RKO (cell line): Measurements from ENCODE around the gene PC.
"Not testable (repeated sequence)": the region's sequence is repeated elsewhere in the genome, so short reads cannot be mapped to it uniquely, and the experiment has no call there.

Experiments used
- DNase-seq: peaks from one replicate; pipeline ENCODE4 v3.0.0-alpha.2; 2016; ENCODE audit warnings: low spot score

Gene PC, protein sequence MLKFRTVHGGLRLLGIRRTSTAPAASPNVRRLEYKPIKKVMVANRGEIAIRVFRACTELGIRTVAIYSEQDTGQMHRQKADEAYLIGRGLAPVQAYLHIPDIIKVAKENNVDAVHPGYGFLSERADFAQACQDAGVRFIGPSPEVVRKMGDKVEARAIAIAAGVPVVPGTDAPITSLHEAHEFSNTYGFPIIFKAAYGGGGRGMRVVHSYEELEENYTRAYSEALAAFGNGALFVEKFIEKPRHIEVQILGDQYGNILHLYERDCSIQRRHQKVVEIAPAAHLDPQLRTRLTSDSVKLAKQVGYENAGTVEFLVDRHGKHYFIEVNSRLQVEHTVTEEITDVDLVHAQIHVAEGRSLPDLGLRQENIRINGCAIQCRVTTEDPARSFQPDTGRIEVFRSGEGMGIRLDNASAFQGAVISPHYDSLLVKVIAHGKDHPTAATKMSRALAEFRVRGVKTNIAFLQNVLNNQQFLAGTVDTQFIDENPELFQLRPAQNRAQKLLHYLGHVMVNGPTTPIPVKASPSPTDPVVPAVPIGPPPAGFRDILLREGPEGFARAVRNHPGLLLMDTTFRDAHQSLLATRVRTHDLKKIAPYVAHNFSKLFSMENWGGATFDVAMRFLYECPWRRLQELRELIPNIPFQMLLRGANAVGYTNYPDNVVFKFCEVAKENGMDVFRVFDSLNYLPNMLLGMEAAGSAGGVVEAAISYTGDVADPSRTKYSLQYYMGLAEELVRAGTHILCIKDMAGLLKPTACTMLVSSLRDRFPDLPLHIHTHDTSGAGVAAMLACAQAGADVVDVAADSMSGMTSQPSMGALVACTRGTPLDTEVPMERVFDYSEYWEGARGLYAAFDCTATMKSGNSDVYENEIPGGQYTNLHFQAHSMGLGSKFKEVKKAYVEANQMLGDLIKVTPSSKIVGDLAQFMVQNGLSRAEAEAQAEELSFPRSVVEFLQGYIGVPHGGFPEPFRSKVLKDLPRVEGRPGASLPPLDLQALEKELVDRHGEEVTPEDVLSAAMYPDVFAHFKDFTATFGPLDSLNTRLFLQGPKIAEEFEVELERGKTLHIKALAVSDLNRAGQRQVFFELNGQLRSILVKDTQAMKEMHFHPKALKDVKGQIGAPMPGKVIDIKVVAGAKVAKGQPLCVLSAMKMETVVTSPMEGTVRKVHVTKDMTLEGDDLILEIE

GRCh38 chr11:66958232-66958955, at the start of gene PC:
PC (minus strand) TSS chr11:66958383; CDS start chr11:66872159, 86,224 bp downstream.
- DNase-seq = peak; percentile 96

- DNase-seq = no peak
These were observed 48.9 kb upstream of the PC start for GRCh38 chr11:67007126-67007525.

DNA sequence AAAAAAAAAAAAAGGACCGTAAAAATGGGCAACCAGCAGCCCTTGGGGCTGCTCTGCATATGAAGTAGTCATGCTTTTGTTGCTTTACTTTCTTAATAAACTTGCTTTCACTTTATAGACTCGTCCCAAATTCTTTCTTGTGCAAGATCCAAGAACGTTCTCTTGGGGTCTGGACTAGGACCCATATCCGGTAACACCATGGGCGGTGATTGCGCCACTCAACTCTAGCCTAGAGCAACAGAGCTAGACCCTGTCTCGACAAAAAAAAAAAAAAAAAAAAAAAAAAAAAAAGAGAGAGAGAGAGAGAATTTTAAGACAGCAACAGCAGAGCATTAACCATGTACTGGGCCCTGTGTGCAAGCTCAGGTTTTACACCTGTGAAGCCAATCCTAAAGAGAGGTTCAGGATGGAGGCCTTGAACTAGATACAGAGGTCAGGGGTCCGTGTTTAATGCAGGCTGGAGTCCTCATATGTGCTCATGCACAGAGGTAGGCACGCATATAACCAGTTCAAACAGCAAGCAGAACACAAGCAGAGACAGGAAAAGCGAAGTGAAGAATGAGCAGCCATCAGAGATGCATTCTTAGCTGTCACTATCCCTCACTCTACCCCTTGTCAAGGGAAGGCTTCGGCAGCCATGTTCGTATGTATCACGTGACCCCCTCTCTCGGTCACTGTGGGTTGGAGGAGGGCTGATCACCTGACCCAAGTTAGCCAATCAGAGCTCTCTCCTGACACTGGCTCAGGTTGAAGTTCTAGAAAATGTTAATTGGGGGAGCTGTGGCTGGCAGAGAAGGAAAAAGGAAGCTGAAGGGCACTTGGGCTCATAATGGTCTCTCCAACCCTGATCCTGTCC, 48.1 kb upstream of the PC start:
- DNase-seq = peak; percentile 37

- DNase-seq = not testable (repeated sequence)
These were observed 47.0 kb upstream of the PC start for GRCh38 chr11:67005200-67005599.

GRCh38 chr11:67002921-67003411, 44.8 kb upstream of the PC start:
- DNase-seq = no peak

- DNase-seq = no peak
These were observed 44.2 kb upstream of the PC start for GRCh38 chr11:67002297-67002913.

- no peak for DNase-seq
These were observed 43.1 kb upstream of the PC start for GRCh38 chr11:67001332-67001731.

DNA sequence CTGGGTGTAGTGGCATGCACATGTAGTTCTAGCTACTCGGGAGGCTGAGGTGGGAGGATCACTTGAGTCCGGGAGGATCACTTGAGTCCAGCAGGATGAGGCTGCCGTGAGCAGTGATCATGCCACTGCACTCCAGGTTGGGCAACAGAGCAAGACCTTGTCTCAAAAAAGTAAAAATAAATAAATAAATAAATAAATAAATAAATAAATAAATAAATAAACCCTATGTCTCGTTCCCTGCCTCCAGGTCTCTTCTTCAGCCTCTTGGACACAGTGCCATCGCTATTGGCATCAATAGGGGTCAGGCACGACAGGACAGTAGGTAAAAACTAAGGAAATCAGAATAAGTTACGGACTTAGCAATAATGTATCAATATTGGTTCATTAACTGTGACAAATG, 41.4 kb upstream of the PC start:
- no peak for DNase-seq

DNA sequence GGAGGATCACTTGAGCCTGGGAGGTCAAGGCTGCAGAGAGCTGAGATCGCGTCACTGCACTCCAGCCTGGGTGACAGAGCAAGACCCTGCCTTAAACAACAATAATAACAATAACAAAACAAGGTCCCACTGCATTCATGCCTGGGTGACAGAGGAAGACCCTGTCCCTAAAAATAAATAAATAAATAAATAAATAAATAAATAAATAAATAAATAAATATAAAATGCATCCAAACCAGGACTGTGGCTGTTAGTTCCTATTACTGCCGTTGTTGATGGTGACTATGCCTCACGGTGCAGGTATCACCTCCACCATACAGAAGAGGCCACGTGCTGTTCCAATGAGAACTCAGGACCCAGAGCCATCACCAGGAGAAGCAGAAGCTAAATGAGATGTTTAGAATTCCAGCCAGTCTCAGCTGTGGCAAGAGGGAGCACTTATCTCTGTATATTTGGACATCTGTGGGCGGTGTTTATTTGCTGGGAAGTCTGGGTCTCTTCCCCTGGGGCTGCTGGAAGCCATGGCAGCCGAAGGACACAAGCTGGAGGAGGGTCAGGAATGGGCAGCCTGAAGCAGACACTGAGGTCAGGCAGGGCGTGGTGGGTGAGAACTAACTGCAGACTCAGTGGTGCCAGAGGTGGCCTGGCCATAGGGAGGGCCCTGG, 38.6 kb upstream of the PC start:
- no peak for DNase-seq

- no peak for DNase-seq
These were observed 33.9 kb upstream of the PC start for GRCh38 chr11:66992041-66992440.

- DNase-seq = not testable (repeated sequence)
These were observed 31.2 kb upstream of the PC start for GRCh38 chr11:66989360-66989759.

DNA sequence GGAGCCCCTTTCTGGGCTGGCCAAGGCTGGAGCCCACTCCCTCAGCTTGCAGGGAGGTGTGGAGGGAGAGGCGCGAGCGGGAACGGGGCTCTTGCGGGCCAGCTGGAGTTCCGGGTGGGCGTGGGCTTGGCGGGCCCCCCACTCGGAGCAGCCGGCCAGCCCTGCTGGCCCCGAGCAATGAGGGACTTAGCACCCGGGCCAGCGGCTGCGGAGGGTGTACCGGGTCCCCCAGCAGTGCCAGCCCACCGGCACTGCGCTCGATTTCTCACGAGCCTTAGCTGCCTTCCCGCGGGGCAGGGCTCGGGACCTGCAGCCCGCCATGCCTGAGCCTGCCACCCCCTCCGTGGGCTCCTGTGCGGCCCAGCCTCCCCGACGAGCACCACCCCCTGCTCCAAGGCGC, 30.6 kb upstream of the PC start:
- DNase-seq = not testable (repeated sequence)

- no peak for DNase-seq
These were observed 29.9 kb upstream of the PC start for GRCh38 chr11:66987924-66988637.

DNA sequence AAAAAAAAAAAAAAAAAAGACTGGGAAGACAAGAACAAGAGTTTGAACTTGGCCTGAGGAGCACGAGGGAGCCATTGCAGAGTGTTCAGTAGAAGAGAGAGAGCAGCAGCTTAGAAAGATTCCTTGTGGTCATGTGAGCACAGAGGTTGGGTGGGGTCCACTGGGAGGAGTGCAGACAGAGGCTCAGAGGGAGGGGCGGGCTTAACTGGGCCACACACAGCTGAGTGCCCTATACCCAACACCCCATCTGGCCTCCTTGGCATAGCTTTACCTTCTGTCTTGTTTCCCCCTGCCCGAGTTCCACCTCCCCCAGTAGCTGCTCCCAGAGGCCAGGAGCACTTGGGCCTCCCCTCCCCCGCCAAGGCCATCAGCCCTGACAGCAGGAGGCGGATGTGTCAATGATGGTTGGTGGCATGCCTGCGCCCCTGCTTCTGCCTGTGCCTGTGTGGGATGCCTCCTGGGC, 29.0 kb upstream of the PC start:
- DNase-seq = no peak

GRCh38 chr11:66986178-66986545, 28.0 kb upstream of the PC start:
- DNase-seq = no peak

- no peak for DNase-seq
These were observed 27.5 kb upstream of the PC start for GRCh38 chr11:66985508-66986177.

DNA sequence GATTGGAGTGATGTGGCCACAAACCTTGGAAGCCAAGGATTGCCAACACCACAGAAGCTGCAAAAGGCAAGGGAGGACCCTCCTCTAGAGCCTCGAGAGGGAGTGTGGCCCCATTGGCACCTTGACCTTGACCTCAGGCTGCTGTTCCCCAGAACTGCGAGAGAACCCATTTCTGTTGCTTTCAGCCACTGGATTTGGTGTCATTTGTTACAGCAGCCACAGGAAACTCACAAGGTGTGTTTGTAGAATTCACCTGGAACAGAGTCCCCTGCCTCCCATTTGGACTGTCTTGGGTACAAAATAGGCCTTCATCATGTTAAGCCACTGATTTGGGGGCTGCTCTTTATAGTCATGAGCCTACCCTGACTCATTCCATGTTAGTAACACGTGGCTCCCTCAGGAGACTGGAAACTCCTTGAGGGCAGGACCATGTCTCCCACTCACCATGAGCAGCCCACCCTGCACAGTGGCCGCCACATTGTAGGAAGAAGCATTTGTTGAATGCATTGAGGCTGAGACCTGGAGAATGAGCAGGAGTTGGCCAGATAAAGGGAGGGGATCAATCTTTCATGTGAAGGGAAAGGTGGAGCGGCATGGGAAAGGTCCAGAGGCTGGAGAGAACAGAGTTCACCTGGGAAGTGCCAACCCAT, 25.2 kb upstream of the PC start:
- DNase-seq = no peak
